HG02571 (cell line): ENCODE measurements around the gene NCOA6.
A peak's percentile ranks its signal among the peaks of the same experiment; 100 is the strongest.
"Not testable (repeated sequence)": the region's sequence is repeated elsewhere in the genome, so short reads cannot be mapped to it uniquely, and the experiment has no call there.

Experiments used
- ATAC-seq: cut with Tn5 transposase; IDR thresholded peaks from one replicate; pipeline ENCODE4 v1.9.1; 2021; ENCODE audit warnings: mild to moderate bottlenecking, moderate library complexity; ENCODE audit not compliant: unreplicated experiment

Gene NCOA6

GRCh38 chr20:34724172-34724571 lies 101.3 kb downstream of the NCOA6 start:
- no peak for ATAC-seq

- not testable (repeated sequence) for ATAC-seq
These were observed 102.9 kb downstream of the NCOA6 start for GRCh38 chr20:34722560-34722959.

- no peak for ATAC-seq
These were observed 105.2 kb downstream of the NCOA6 start for GRCh38 chr20:34720266-34720665.

GRCh38 chr20:34719242-34720017 lies 106.0 kb downstream of the NCOA6 start:
- ATAC-seq = peak; percentile 87

- no peak for ATAC-seq
These were observed 108.0 kb downstream of the NCOA6 start for GRCh38 chr20:34717230-34718095.

- no peak for ATAC-seq
These were observed 108.6 kb downstream of the NCOA6 start for GRCh38 chr20:34716921-34717229.

- ATAC-seq = no peak
These were observed 110.1 kb downstream of the NCOA6 start for GRCh38 chr20:34715384-34715783.

- not testable (repeated sequence) for ATAC-seq
These were observed 111.4 kb downstream of the NCOA6 start for GRCh38 chr20:34713944-34714515.

- ATAC-seq = no peak
These were observed 112.1 kb downstream of the NCOA6 start for GRCh38 chr20:34713194-34713943.

GRCh38 chr20:34712525-34713192 lies 112.8 kb downstream of the NCOA6 start:
- no peak for ATAC-seq

- ATAC-seq = no peak
These were observed 113.5 kb downstream of the NCOA6 start for GRCh38 chr20:34711813-34712430.

GRCh38 chr20:34710861-34711574 lies 114.4 kb downstream of the NCOA6 start:
- no peak for ATAC-seq

- ATAC-seq = no peak
These were observed 114.9 kb downstream of the NCOA6 start for GRCh38 chr20:34710568-34710839.

- peak; percentile 33 for ATAC-seq
These were observed 115.5 kb downstream of the NCOA6 start for GRCh38 chr20:34709831-34710567.

GRCh38 chr20:34709044-34709830 lies 116.2 kb downstream of the NCOA6 start:
- ATAC-seq = peak; percentile 45

- no peak for ATAC-seq
These were observed 116.8 kb downstream of the NCOA6 start for GRCh38 chr20:34708621-34709043.

- no peak for ATAC-seq
These were observed 118.3 kb downstream of the NCOA6 start for GRCh38 chr20:34706912-34707784.
